Measurements from ENCODE around the gene CAMKK2.

CAMKK2 gene

DNA sequence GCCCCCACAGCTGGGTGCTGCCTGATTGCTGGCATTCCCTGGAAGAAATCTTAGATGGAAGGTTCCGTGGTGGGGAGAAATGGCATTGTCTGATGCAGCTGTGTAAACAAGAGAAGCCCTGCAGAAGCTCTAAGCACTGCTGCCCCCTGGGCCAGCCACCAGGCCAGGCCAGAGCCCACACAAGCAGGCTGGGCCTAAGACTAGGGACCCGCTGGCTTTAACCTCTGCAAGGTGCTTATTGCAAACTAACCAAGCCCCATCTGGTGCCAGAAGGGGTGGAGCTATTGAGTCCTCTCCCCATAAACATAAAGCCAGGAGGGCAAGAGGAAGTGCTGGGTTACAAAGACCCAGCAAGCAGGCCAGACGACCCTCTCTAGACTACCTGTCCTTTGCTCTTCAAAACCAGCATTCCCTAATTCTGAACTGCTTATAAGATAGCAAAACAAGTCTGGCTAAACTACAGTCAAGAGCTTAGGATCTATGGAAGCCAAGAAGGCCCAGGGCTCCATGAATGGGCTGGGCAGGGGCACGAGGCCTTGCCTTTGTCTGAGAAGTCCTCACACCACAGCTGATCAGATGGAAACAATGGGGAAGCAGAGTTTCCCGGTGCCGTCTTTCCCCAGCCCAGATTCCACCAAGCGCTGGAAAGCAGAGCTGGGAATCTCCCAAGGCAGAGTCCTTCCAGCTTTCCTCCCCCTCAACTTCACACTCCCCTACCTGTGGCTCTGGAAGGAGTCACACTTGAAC lies 57.7 kb downstream of the CAMKK2 start:
- no peak for DNase-seq (ENCODE audit: low spot score)
- Histone ChIP-seq H3K4me3 (no peak overlapping the region), H3K27ac (peak overlapping the region in 1 of 2 donors; percentile 29)

GRCh38 chr12:121238086-121238485 lies 58.4 kb downstream of the CAMKK2 start:
- no peak for DNase-seq (ENCODE audit: low spot score)
- TF ChIP-seq, protein P1, sequence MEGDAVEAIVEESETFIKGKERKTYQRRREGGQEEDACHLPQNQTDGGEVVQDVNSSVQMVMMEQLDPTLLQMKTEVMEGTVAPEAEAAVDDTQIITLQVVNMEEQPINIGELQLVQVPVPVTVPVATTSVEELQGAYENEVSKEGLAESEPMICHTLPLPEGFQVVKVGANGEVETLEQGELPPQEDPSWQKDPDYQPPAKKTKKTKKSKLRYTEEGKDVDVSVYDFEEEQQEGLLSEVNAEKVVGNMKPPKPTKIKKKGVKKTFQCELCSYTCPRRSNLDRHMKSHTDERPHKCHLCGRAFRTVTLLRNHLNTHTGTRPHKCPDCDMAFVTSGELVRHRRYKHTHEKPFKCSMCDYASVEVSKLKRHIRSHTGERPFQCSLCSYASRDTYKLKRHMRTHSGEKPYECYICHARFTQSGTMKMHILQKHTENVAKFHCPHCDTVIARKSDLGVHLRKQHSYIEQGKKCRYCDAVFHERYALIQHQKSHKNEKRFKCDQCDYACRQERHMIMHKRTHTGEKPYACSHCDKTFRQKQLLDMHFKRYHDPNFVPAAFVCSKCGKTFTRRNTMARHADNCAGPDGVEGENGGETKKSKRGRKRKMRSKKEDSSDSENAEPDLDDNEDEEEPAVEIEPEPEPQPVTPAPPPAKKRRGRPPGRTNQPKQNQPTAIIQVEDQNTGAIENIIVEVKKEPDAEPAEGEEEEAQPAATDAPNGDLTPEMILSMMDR (IDR thresholded peaks at IDR 0.05), result no peak
- no peak overlapping the region for H3K27ac ChIP-seq
- H3K4me3 ChIP-seq, result no peak overlapping the region

More for the DNA sequence above, 57.7 kb downstream of the CAMKK2 start:
- TF ChIP-seq, protein P1 (IDR thresholded peaks at IDR 0.05), result no peak

GRCh38 chr12:121237415-121237814 lies 59.1 kb downstream of the CAMKK2 start:
- no peak for DNase-seq (ENCODE audit: low spot score)
- TF ChIP-seq, protein P1 (IDR thresholded peaks at IDR 0.05), result no peak

GRCh38 chr12:121236776-121237175 lies 59.7 kb downstream of the CAMKK2 start:
- no peak for DNase-seq (ENCODE audit: low spot score)
- H3K4me3 ChIP-seq, result no peak overlapping the region
- H3K27ac ChIP-seq, result no peak overlapping the region
- TF ChIP-seq, protein P1 (IDR thresholded peaks at IDR 0.05), result no peak

More at GRCh38 chr12:121237415-121237814, 59.1 kb downstream of the CAMKK2 start:
- no peak overlapping the region for H3K4me3 ChIP-seq
- no peak overlapping the region for H3K27ac ChIP-seq

- Histone ChIP-seq H3K4me3 (no peak overlapping the region), H3K27ac (no peak overlapping the region)
- TF ChIP-seq, protein P1 (IDR thresholded peaks at IDR 0.05), result no peak
- no peak for DNase-seq (ENCODE audit: low spot score)
Measured at GRCh38 chr12:121233628-121234020, 62.9 kb downstream of the CAMKK2 start.

DNA sequence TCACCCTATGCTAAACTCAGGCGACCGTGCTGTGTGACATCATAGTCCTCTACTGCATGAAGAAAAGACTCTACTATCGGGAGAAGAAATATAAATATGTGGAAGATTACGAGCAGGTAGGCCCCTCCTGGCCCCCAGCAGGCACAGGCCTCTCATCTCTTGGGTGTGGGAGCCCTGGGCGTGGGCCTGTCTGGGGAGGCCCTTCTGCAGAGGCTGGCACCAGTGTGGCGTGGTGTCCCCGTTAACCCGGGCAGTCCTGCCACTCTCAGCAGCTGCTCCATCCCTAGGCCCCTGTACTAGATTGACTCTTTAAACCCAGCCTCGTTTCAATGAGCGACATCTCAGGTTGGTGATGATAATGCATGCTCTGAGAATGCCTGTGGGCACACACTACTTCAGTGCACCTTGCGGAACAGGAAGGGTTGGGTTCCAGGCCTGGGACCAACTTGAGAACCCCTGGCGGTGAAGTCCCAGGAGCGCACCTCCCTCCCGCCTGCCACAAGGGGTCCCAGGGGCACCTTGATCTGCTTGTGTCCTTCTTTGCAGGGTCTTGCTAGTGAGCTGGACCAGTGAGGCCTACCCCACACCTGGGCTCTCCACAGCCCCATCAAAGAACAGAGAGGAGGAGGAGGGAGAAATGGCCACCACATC lies 63.4 kb downstream of the CAMKK2 start:
- no peak for DNase-seq (ENCODE audit: low spot score)
- Histone ChIP-seq H3K27ac (no peak overlapping the region), H3K4me3 (no peak overlapping the region)
- TF ChIP-seq, protein P1 (IDR thresholded peaks at IDR 0.05), result no peak

DNA sequence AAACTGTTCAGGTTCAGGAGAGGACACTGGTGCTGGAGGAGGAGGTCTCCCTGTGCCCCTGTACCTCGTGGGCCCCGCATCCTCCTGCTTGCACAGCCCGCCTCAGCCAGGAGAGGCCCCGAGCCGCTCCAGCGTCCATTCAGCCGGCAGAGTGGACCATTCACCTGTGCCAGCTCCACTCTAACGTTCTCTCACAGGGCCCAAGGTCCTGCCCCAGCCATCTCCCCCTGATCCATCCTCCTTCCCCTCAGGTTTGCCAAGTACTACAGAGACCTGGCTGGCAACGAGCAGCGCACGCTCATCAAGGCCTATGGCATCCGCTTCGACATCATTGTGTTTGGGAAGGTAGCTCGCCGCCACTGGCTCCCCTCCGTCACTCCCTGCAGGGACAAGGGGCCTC lies 64.3 kb downstream of the CAMKK2 start:
- DNase-seq (ENCODE audit: low spot score), result no peak
- no peak overlapping the region for H3K27ac ChIP-seq

More for the DNA sequence above, 64.3 kb downstream of the CAMKK2 start:
- no peak overlapping the region for H3K4me3 ChIP-seq
- TF ChIP-seq, protein P1 (IDR thresholded peaks at IDR 0.05), result no peak
